ENCODE data around the gene DYNLT2B.
"Not testable (repeated sequence)": the region's sequence is repeated elsewhere in the genome, so short reads cannot be mapped to it uniquely, and the experiment has no call there.

The DYNLT2B gene

GRCh38 chr3:196317687-196318467, at the start of gene DYNLT2B:
Gene DYNLT2B, minus strand, starts transcription at chr3:196318240. Its CDS starts 88 bp downstream, at chr3:196318152.
- ATAC-seq (peak; percentile 94), DNase-seq (peak; percentile 89)

GRCh38 chr3:196365736-196366135, 47.7 kb upstream of the DYNLT2B start:
- ATAC-seq: no peak
- no peak for DNase-seq

DNA sequence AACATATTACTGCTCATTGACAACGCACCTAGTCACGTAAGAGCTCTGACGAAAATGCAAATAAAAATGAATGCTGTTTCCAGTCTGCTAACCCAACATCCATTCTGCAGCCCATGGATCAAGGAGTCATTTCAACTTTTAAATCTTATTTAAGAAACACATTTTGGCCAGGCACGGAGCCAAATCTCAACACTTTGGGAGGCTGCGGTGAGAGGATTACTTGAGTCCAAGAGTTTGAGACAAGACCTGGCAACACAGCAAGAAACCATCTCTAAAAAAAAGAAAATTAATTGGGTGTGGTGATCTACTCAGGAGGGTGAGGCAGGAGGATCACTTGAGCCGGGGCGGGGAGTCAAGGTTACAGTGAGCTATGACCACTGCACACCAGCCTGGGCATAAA, 42.5 kb upstream of the DYNLT2B start:
- ATAC-seq (no peak), DNase-seq (no peak)

GRCh38 chr3:196358540-196358939, 40.5 kb upstream of the DYNLT2B start:
- ATAC-seq, DNase-seq: not testable (repeated sequence)

DNA sequence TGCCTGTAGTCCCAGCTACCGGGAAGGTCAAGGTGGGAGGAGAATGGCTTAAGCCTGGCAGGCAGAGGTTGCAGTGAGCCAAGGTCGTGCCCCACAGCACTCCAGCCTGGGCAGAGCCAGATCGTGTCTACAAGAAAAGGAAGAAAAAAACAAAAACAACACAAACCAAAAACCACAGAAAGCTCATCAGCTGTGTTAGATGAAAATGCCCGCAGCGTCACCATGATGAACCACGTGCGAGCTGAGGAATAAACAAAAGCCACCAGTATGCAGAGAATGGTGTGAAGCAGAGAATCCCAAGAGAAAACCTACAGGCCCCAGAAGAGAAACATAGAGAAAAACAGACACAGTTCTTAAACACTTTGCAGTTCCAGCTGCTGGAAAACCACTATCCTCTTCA, 39.9 kb upstream of the DYNLT2B start:
- DNase-seq (no peak), ATAC-seq (no peak)

GRCh38 chr3:196356556-196356955, 38.5 kb upstream of the DYNLT2B start:
- no peak for DNase-seq
- ATAC-seq: no peak

GRCh38 chr3:196355668-196356067, 37.6 kb upstream of the DYNLT2B start:
- DNase-seq (no peak), ATAC-seq (no peak)

GRCh38 chr3:196354132-196354531, 36.1 kb upstream of the DYNLT2B start:
- no peak for DNase-seq
- no peak for ATAC-seq

- DNase-seq (no peak), ATAC-seq (no peak)
These were observed 33.5 kb upstream of the DYNLT2B start for GRCh38 chr3:196351541-196351940.

GRCh38 chr3:196350067-196350466, 32.0 kb upstream of the DYNLT2B start:
- no peak for ATAC-seq

GRCh38 chr3:196348698-196349097, 30.7 kb upstream of the DYNLT2B start:
- ATAC-seq (no peak), DNase-seq (no peak)

More at GRCh38 chr3:196350067-196350466, 32.0 kb upstream of the DYNLT2B start:
- DNase-seq: no peak

- DNase-seq (no peak), ATAC-seq (no peak)
These were observed 26.6 kb upstream of the DYNLT2B start for GRCh38 chr3:196344663-196345062.

DNA sequence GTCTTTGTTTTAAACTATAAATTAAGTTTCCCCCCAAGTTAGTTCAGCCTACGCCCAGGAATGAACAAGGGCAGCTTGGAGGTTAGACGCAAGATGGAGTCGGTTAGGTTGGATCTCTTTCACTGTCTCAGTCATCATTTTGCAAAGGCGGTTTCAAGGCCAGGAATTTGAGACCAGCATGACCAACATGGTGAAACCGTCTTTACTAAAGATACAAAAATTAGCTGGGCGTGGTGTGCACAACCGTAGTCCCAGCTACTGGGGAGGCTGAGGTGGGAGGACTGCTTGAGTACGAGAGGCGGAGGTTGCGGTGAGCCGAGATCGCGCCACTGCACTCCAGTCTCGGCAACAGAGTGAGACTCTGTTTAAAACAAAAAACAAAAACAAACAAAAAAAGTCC, 25.9 kb upstream of the DYNLT2B start:
- not testable (repeated sequence) for DNase-seq, ATAC-seq

DNA sequence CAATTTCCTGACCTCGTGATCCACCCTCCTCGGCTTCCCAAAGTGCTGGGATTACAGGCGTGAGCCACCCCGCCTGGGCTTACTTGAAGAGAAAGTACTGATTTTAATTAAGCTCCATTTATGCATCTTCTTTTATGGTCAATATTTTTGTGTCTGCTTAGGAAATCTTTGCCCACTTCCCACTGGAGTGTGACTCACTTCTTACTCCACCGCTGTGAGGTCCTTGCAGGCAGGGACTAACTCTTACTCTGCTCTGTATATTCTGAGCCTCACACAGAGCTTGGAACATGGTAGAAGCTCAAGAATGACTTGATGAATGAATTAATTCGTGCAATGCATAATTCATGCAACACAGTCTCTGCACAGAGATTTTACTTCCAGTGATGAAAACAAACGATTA, 23.1 kb upstream of the DYNLT2B start:
- no peak for DNase-seq

GRCh38 chr3:196340466-196340865, 22.4 kb upstream of the DYNLT2B start:
- ATAC-seq: no peak

More for the DNA sequence above, 23.1 kb upstream of the DYNLT2B start:
- ATAC-seq: no peak

DNA sequence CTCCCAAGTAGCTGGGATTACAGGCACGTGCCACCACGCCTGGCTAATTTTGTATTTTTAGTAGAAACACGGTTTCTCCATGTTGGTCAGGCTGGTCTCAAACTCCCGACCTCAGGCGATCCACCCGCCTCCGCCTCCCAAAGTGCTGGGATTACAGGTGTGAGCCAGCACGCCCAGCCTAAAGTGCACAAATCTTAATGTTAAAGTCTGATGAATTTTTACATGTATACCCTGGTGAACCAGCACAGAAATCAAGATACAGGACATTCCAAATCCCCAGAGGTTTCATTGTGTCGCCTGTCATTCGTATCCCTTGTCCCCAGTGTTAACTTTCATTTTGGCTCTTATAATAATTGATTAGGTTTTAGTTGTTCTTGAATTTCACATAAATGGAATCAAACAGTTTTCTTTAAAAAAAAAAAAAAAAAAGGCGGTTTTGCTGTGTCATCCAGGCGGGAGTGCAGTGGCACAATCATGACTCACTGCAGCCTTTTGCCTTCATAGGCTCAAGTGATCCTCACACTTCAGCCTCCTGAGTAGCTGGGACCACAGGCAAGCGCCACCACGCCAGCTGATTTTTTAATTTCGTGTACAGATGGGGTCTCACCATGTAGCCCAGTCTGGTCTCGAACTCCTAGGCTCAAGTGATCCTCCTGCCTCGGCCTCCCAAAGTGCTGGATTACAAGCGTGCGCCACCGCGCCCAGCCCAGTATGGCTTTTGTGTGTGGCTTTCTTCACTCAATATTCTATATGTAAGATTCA, 21.6 kb upstream of the DYNLT2B start:
- ATAC-seq (no peak), DNase-seq (no peak)

More at GRCh38 chr3:196340466-196340865, 22.4 kb upstream of the DYNLT2B start:
- no peak for DNase-seq

- DNase-seq (no peak), ATAC-seq (no peak)
These were observed 21.0 kb upstream of the DYNLT2B start for GRCh38 chr3:196339044-196339443.

DNA sequence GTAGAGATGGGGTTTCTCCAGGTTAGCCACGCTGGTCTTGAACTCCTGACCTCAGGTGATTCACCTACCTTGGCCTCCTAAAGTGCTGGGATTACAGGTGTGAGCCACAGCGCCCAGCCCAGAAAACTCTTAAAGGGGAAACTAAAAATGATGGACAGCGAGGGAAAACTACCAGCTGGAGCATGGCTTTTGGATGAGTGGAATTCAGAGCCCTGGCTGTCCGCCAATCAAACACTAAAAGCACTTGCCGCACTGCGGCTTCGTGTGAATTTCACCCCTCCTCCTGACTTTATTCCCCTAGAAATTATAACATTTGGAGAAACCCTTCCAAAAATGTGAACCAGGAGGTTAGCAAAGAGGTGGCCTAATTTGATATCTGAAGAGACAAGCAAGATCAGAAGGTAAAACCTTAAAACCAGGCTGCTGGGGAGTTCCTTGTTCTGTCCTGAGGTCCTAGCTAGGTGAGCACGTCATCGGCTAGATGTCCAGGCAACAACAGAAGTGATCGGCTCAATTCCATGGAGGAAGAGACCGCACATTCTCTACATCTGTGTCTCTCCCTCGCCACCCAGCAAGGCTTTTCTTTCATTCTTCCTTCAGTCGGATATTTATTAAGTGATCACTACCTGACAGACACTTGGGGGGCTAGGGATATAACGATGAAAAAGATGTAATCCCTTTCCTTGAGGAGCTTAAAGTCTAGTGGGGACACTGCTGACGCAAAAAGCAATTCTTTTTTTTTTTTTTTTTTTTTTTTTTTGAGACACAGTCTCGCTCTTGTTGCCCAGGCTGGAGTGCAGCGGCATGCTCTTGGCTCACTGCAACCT, 18.5 kb upstream of the DYNLT2B start:
- no peak for ATAC-seq
- no peak for DNase-seq

- ATAC-seq (no peak), DNase-seq (no peak)
These were observed 17.5 kb upstream of the DYNLT2B start for GRCh38 chr3:196335503-196335948.

DNA sequence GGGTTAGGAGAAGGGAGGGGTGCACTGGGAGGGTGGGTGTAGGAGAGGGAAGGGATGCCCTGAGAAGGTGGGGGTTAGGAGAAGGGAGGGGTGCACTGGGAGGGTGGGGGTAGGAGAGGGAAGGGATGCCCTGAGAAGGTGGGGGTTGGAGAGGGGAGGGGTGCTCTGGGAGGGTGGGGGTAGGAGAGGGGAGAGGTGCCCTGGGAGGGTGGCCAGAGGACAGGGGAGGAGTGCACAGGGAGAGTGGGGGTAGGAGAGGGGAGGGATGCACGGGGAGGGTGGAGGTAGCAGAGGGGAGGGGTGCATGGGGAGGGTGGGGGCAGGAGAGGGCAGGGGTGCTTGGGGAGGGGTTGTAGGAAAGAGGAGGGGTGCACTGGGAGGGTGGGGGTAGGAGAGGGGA, 16.9 kb upstream of the DYNLT2B start:
- ATAC-seq (no peak), DNase-seq (no peak)

DNA sequence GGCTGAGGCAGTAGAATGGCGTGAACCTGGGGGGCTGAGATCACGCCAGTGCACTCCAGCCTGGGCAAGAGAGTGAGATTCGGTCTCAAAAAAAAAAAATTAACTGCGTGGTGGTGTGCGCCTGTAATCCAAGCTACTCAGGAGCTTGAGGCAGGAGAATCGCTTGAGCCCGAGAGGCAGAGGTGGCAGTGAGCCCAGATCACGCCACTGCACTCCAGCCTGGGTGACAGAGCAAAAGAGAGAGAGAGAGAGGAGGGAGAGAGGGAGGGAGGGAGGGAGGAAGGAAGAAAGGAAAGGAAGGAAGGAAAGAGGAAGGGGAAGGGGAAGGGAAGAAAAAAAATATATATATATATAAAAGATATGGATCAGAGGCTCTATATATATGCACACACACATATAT, 14.1 kb upstream of the DYNLT2B start:
- ATAC-seq (no peak), DNase-seq (no peak)

- ATAC-seq (no peak), DNase-seq (no peak)
These were observed 9.4 kb upstream of the DYNLT2B start for GRCh38 chr3:196327405-196327804.

Measured in stimulated activated naive CD8-positive, alpha-beta T cell treated with anti-CD3 and anti-CD28 coated beads, Interleukin-15, Interleukin-2, amounts not matched to agents 100 U/mL and 50 U/mL, for 24 hours (primary cell).